ENCODE measurements around the gene PHF21B.
"Not testable (repeated sequence)": the region's sequence is repeated elsewhere in the genome, so short reads cannot be mapped to it uniquely, and the experiment has no call there.

PHF21B gene

DNA sequence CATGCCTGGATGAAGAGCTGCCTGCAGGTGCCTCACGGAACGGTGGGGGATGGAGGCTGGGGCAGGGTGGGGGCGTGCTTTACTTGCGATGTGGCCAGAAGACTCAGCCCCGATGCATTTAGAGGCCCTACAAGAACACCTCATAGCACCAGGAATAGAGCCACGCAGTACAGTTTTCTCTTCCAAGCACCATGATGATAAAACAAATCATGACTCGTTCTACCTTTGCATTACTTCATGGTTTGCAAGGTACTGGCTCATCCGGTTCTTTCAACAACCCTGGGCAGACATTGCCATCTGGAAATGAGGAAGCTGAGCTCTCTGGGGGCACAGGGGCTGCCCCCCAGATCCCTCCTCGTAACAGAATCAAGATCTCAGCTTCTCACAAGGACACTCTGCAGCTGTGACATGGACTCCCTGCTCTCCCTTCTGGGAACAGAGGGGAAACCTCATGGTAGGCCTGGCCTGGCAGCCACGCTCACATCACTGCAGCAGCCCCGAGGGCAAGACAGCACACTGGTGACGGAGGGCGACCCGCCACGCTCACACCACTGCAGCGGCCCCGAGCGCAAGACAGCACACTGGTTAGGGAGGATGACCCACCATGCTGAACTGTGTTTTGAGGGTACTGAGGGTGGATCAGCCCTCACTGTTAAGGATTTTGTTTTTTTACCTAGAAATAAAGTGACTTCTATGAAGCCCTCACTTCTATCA lies 46.9 kb downstream of the PHF21B start:
- no peak for DNase-seq (ENCODE audit: low read depth in 2 of 2)

DNA sequence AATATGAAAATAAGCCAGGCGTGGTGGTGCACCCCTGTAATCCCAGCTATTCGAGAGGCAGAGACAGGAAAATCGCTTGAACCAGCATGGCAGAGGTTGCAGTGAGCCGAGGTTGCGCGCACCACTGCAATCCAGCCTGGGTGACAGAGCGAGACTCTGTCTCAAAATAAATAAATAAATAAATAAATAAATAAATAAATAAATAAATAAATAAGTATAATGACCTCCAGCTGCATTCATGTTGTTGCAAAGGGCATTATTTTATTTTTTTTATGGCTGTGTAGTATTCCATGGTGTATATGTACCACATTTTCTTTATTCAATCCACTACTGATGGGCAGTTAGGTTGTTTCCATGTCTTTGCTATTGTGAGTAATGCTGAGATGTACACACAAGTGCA lies 48.1 kb downstream of the PHF21B start:
- DNase-seq (ENCODE audit: low read depth in 2 of 2) = not testable (repeated sequence)

DNA sequence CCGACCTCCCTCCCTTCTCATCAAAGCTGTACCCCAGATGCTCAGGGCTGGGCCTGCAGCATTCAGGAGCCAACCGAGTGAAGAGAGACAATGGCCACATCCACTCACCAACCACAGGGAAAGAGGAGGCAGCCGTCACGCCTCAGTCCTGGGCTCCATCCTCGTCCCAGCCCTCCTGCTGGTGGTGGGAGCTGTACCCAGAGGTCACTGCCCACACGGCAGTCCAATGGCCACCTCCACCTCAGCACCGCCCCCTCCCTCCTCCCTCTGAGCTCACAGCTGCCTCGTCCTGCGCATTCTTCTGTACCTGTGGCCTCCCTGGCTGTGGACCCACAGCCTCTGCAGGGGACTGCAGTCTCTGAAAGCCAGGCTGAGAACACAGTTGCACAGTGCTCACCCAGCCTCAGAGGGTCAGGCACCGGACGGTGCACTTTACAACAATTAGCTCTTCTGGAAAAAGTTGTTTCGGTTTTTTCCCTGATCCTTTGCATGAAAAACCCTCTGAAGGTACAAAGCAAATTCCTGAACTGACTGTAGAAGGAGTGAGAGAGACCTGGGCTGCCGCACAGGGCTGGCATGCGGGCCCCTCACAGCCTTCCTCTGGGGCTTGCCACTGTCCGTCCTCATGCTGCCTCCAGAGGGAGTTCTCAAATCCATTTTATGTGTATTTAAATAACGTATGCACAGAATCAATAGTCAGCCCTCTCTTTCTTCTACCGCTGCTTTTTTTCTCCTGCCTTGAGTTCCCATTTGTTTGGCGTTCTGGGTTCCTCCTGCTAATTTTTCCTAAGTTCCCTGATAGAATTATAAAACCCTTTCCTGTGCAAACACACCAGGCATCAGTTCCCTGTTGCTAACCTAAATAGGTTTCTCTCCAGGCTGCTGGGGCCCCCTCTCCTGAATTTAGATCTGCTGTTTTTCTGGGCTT lies 52.7 kb downstream of the PHF21B start:
- no peak for DNase-seq (ENCODE audit: low read depth in 2 of 2)

- DNase-seq (ENCODE audit: low read depth in 2 of 2) = no peak
Observed at GRCh38 chr22:44955102-44955501, 54.7 kb downstream of the PHF21B start.

DNA sequence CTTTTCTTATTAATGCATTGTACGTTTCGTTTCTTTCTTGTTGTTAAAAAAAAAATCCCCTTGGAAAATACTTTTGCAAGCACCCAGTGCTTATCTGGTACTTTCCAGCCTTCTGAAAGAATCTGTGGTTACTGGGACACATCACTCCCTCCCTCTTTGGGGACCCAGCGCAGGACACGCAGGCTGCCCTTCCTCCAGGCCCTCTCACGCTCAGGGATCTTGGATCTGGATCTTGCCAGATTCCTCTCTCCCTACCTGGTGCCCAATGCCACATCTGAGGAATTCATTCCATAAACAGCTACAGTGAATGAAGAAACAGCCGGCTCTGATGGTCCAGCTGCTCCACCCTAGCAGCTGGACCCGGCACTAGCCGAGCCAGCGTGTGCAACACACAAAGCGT lies 55.7 kb downstream of the PHF21B start:
- no peak for DNase-seq (ENCODE audit: low read depth in 2 of 2)

GRCh38 chr22:44952863-44953746 lies 56.7 kb downstream of the PHF21B start:
- DNase-seq (ENCODE audit: low read depth in 2 of 2) = no peak

- DNase-seq (ENCODE audit: low read depth in 2 of 2) = no peak
Observed at GRCh38 chr22:44951510-44951816, 58.3 kb downstream of the PHF21B start.

GRCh38 chr22:44950806-44951509 lies 58.8 kb downstream of the PHF21B start:
- no peak for DNase-seq (ENCODE audit: low read depth in 2 of 2)

GRCh38 chr22:44947846-44948245 lies 62.0 kb downstream of the PHF21B start:
- DNase-seq (ENCODE audit: low read depth in 2 of 2) = no peak

GRCh38 chr22:44947049-44947448 lies 62.8 kb downstream of the PHF21B start:
- no peak for DNase-seq (ENCODE audit: low read depth in 2 of 2)

DNA sequence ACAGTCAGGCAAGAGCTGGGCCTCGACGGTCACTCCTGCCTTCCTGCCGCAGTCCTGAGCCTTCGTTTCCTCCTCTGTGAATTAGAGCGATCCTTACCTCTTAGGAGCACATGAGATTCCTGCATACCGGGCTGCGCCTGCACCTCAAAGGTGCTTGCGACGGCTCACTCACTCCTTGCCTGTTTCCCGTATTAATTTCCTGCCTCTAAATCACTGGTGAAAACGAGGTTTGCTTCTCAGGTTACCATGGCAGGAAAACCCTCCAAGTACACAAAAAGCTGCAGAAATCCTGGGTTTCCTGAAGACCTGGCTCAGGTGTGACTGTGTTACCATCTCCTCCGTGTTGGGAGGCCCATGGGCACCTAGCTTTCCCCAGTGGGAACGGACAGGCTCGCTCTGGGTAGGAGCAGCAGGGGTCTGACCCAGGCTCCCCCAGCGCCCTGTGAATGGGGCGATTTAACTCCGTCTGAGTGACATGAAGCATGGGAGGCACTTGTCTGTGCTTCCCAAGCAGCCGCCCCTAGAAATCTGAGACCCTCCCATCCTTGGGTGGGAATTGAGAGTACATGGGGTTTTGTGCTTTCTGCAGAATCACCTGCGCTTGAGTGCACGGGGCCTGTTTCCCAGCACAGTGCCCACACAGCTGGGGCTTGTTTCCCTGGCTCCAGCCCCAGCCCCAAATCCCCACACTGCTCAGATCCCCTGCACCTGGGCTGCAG lies 64.8 kb downstream of the PHF21B start:
- no peak for DNase-seq (ENCODE audit: low read depth in 2 of 2)

GRCh38 chr22:44943701-44944324 lies 66.0 kb downstream of the PHF21B start:
- DNase-seq (ENCODE audit: low read depth in 2 of 2) = no peak

DNA sequence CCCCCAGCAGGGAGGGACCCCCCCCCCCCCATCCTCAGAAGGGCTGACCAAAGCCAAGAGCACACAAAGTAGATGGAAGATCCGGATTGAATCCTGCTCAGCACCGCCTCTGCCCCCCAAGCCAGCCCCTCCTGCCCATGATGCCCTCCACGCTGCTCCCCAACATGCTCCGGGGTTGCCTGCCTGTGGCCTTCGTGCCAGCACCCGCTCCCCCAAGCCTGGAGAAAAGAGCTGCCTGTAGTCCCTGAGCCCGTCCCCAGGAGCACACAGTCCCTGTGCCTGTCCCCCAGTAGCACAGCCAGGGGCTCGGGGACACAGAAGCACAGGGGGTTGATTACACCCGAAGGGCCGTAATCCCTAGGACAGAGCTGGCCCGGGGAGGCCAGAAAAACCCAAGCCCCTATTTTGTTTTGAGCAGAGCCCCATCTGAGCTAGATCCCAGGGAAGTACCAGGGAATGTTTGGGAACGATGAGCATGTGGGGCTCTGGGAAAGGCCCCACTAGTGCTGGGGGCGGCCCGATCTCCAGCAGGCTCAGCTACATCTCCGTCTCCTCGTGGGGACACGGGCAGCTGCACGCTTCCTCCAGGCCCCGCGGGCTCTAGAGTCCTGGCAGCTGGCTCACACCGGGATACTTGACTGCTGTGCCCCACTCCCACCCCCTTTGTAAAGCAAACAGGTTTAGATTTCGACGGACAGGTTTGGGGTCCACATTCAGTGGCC lies 66.7 kb downstream of the PHF21B start:
- DNase-seq (ENCODE audit: low read depth in 2 of 2) = no peak

DNA sequence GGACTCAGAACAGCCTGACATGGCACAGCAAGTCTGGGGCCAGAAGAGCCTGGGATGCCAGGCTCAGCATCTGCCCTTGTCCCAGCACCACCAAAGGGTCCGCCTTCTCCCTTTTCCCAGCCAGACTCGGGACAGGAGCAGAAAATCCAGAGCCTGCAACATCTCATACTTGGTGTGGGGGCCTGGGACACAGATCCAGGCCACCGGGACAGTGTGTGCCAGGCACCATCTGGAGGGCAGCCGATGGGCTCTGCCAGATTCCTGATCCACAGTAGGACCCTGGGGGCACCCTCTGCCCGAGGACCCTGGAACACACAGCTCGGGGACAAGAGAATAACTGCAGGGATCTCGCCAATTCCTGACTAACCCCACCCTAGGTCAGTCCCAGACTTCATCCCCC lies 67.7 kb downstream of the PHF21B start:
- DNase-seq (ENCODE audit: low read depth in 2 of 2) = no peak

DNA sequence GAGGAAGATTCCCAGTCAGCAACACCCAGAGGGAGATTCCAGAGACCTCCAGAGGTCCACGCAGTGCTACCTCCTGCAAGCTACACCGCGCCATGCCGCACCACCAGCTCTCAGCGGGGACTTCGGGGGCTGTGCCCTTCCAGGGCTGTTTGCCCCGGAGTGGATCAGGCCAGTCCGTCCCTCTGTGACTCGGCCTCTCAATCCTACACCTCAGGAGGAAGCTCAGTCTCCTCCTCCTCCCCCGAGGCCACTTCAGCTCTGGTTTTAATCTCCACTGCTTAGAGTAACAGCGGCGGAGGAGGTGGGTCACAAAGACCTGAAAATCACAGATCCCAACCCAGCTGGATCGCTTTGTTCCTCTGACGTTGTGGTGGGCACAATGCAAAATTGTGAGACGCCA lies 68.6 kb downstream of the PHF21B start:
- no peak for DNase-seq (ENCODE audit: low read depth in 2 of 2)

GRCh38 chr22:44940130-44940529 lies 69.7 kb downstream of the PHF21B start:
- DNase-seq (ENCODE audit: low read depth in 2 of 2) = no peak

DNA sequence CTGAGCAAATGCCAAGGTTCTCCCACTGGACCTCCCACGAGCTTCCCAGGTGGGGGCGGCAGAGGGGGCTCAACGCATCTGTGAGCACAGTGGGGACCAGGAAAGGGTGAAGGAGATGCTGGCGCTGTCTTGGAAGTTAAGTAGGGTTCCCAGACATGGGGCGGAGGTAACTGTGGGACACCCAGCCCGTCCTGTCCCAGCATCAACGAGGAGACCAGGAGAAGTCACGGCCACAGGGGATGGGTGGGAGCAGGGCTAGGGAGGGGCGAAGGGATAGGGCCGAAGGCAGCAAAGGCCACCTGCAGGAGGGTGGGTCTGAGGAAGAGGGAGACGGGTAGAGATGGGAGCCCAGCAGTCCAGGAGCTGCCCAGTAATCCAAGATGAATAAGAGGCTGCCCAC lies 70.4 kb downstream of the PHF21B start:
- no peak for DNase-seq (ENCODE audit: low read depth in 2 of 2)

- DNase-seq (ENCODE audit: low read depth in 2 of 2) = no peak
Observed at GRCh38 chr22:44938886-44939285, 70.9 kb downstream of the PHF21B start.

DNA sequence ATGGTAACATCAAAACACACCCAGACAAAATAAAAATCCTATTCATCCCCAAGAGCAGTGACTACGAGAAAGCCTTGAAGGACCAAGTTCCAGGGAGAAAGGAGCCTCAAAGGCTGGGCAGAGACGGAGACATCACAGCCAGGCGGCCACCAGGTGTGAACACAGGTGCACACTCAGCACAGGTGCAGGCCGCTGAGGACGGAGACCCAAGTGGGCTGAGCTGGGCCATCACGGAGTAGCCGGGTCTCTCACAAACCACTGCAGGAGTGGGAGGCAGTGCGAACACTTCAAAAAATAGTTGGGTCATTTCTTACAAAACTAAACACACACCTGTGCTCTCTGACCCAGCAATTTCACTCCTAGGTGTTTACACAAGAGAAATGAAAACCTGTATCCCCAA lies 72.6 kb downstream of the PHF21B start:
- DNase-seq (ENCODE audit: low read depth in 2 of 2) = no peak

DNA sequence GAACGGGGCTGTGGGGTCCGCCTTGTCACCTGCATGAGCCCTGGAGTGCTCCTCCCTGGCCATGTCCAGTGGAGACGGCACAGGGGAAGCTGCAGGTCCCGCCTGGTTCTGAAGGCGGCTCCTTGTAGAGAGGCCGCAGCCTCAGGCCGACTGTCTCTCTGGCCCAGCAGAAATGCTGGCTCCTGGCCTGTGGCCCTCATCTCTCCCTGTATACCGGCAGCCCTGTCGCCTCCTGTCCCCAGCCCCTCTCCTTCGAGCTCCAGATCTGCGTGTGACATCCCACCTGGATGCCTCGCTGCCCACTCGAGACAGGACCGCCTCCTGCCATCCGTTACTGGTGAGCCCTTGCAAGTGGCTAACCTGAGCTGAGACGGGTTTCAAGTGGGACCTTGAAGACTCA lies 73.6 kb downstream of the PHF21B start:
- DNase-seq (ENCODE audit: low read depth in 2 of 2) = no peak

Measured in stimulated activated CD8-positive, alpha-beta memory T cell treated with anti-CD3 and anti-CD28 coated beads, Interleukin-15, amount 100 ng/mL, for 48 hours (primary cell).